Measurements from ENCODE around the gene ARHGEF16.

ARHGEF16 gene

GRCh38 chr1:3492545-3493246 is 38.2 kb downstream of the ARHGEF16 start:
- H3K4me3 ChIP-seq (replicated peaks; ENCODE audit: low read depth, low read length) = no peak overlapping the region
- no peak for TF ChIP-seq CTCF (IDR thresholded peaks at IDR 0.05; ENCODE audit: low read length, missing control alignments)
- DNase-seq (ENCODE audit: low read depth) = no peak

- no peak for DNase-seq (ENCODE audit: low read depth)
- TF ChIP-seq CTCF (IDR thresholded peaks at IDR 0.05; ENCODE audit: low read length, missing control alignments) = no peak
- no peak overlapping the region for H3K4me3 ChIP-seq (replicated peaks; ENCODE audit: low read depth, low read length)
These were observed 40.1 kb downstream of the ARHGEF16 start for GRCh38 chr1:3494321-3495308.

GRCh38 chr1:3495776-3496745 is 41.6 kb downstream of the ARHGEF16 start:
- TF ChIP-seq CTCF (IDR thresholded peaks at IDR 0.05; ENCODE audit: low read length, missing control alignments) = no peak
- no peak overlapping the region for H3K4me3 ChIP-seq (replicated peaks; ENCODE audit: low read depth, low read length)
- DNase-seq (ENCODE audit: low read depth) = no peak

GRCh38 chr1:3496916-3497315 is 42.5 kb downstream of the ARHGEF16 start:
- DNase-seq (ENCODE audit: low read depth) = no peak
- TF ChIP-seq CTCF (IDR thresholded peaks at IDR 0.05; ENCODE audit: low read length, missing control alignments) = no peak
- H3K4me3 ChIP-seq (replicated peaks; ENCODE audit: low read depth, low read length) = no peak overlapping the region

GRCh38 chr1:3497521-3497920 is 43.1 kb downstream of the ARHGEF16 start:
- DNase-seq (ENCODE audit: low read depth) = no peak
- H3K4me3 ChIP-seq (replicated peaks; ENCODE audit: low read depth, low read length) = no peak overlapping the region
- no peak for TF ChIP-seq CTCF (IDR thresholded peaks at IDR 0.05; ENCODE audit: low read length, missing control alignments)

- TF ChIP-seq CTCF (IDR thresholded peaks at IDR 0.05; ENCODE audit: low read length, missing control alignments) = no peak
- no peak overlapping the region for H3K4me3 ChIP-seq (replicated peaks; ENCODE audit: low read depth, low read length)
- DNase-seq (ENCODE audit: low read depth) = no peak
These were observed 43.9 kb downstream of the ARHGEF16 start for GRCh38 chr1:3498246-3498930.

Data from fibroblast of pulmonary artery (primary cell).